Measurements from ENCODE around the gene RPP25L.

DNA sequence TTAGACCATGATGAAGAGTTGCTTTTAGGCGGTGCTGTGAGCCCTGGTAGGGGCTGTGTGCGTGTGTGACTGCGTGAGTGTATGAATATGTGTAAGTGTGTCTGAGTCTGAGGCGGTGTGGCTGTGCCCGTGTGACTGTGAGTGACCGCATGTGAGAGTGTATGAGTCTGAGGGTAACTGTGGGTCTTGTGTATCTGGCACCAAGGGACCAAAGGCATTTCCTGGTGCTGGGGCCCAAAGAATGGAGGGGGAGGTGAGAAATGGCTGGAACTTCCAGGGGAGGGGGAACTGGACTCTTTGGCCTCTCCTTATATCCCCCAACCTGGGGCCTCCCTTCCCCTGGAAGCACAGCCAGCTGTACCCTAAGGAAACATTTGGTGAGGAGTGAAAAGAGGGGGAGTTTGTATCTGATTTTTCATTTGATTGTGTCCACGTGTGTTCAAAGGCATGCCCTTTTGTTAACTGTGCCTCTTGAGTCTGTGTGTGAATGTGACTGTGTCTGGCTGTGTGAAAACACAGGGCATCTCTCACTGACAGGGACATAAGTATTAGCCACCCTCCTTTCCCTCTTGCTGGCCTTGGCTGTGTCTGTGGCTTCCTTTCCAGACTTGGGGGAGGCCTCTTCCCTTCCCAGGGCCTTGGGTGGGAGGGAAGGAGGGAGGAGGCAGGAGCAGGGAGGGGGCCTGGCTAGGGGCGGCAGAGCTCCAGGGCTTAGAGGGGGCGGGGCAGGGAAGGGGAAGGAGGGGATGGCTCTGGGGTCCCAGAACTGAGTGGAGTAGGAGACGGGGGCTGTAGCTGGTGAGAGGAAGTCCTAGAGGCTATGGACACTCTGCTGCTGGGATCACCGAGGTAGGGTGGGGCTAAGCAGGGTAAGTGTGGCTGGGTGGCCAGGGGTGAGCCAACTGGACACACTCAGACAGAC is 41.5 kb upstream of the RPP25L start:
- TF ChIP-seq, protein P1, sequence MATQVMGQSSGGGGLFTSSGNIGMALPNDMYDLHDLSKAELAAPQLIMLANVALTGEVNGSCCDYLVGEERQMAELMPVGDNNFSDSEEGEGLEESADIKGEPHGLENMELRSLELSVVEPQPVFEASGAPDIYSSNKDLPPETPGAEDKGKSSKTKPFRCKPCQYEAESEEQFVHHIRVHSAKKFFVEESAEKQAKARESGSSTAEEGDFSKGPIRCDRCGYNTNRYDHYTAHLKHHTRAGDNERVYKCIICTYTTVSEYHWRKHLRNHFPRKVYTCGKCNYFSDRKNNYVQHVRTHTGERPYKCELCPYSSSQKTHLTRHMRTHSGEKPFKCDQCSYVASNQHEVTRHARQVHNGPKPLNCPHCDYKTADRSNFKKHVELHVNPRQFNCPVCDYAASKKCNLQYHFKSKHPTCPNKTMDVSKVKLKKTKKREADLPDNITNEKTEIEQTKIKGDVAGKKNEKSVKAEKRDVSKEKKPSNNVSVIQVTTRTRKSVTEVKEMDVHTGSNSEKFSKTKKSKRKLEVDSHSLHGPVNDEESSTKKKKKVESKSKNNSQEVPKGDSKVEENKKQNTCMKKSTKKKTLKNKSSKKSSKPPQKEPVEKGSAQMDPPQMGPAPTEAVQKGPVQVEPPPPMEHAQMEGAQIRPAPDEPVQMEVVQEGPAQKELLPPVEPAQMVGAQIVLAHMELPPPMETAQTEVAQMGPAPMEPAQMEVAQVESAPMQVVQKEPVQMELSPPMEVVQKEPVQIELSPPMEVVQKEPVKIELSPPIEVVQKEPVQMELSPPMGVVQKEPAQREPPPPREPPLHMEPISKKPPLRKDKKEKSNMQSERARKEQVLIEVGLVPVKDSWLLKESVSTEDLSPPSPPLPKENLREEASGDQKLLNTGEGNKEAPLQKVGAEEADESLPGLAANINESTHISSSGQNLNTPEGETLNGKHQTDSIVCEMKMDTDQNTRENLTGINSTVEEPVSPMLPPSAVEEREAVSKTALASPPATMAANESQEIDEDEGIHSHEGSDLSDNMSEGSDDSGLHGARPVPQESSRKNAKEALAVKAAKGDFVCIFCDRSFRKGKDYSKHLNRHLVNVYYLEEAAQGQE (IDR thresholded peaks at IDR 0.05; ENCODE audit: unreplicated experiment): no peak
- TF ChIP-seq, protein P2, sequence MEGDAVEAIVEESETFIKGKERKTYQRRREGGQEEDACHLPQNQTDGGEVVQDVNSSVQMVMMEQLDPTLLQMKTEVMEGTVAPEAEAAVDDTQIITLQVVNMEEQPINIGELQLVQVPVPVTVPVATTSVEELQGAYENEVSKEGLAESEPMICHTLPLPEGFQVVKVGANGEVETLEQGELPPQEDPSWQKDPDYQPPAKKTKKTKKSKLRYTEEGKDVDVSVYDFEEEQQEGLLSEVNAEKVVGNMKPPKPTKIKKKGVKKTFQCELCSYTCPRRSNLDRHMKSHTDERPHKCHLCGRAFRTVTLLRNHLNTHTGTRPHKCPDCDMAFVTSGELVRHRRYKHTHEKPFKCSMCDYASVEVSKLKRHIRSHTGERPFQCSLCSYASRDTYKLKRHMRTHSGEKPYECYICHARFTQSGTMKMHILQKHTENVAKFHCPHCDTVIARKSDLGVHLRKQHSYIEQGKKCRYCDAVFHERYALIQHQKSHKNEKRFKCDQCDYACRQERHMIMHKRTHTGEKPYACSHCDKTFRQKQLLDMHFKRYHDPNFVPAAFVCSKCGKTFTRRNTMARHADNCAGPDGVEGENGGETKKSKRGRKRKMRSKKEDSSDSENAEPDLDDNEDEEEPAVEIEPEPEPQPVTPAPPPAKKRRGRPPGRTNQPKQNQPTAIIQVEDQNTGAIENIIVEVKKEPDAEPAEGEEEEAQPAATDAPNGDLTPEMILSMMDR (conservative IDR thresholded peaks at IDR 0.05; ENCODE audit: low read depth in 2 of 2): no peak
- TF ChIP-seq POLR2AphosphoS5 (IDR thresholded peaks at IDR 0.05; ENCODE audit: low read depth) (no peak), EZH2 (IDR thresholded peaks at IDR 0.05; ENCODE audit: low read depth, unreplicated experiment) (no peak), STAT1 (IDR thresholded peaks at IDR 0.05; ENCODE audit: unreplicated experiment) (no peak), EZH2phosphoT487 (IDR thresholded peaks at IDR 0.05; ENCODE audit: unreplicated experiment) (no peak), ZNF331 (CRISPR knock-in tag; IDR thresholded peaks at IDR 0.05; ENCODE audit: low read depth) (no peak), ZNF114 (CRISPR knock-in tag; IDR thresholded peaks at IDR 0.05) (no peak), NANOG (IDR thresholded peaks at IDR 0.05; ENCODE audit: borderline replicate concordance) (no peak), CREB1 (CRISPR knock-in tag; IDR thresholded peaks at IDR 0.05; ENCODE audit: low read depth) (no peak), JUNB (IDR thresholded peaks at IDR 0.05; ENCODE audit: unreplicated experiment) (no peak)
- TF ChIP-seq, protein P3, sequence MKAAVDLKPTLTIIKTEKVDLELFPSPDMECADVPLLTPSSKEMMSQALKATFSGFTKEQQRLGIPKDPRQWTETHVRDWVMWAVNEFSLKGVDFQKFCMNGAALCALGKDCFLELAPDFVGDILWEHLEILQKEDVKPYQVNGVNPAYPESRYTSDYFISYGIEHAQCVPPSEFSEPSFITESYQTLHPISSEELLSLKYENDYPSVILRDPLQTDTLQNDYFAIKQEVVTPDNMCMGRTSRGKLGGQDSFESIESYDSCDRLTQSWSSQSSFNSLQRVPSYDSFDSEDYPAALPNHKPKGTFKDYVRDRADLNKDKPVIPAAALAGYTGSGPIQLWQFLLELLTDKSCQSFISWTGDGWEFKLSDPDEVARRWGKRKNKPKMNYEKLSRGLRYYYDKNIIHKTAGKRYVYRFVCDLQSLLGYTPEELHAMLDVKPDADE (IDR thresholded peaks at IDR 0.05): no peak
